WTC11 (cell line): Measurements from ENCODE around the gene ELFN2. TPM values are rescaled to one million over a fixed set of nuclear protein-coding genes. Genes with fewer than 3 reads are reported as not detected.

ENCODE experiments used
- ATAC-seq: fragments of 200-7000 bp; cut with Tn5 transposase; 2 replicates; pipeline ENCODE4 v1.10.0; 2021; ENCODE audit warnings: mild to moderate bottlenecking, moderate library complexity
- CTCF ChIA-PET: fragments of 300-600 bp; sonication (Branson Sonifier 250); formaldehyde crosslinking; loops from one replicate; lab custom pipeline; 2021; ENCODE audit warnings: antibody characterized with exemption; lab: Charles Lee
- POLR2A ChIA-PET: fragments of 350-600 bp; sonication (Branson Sonifier 250); formaldehyde crosslinking; loops from one replicate; lab custom pipeline; 2021; ENCODE audit warnings: antibody characterized with exemption; lab: Charles Lee
- DNase-seq: peaks from one replicate; pipeline ENCODE4 v3.0.0; 2021; ENCODE audit warnings: low spot score
- H3K27ac Mint-ChIP-seq: 2 replicates; pipeline ENCODE4 v1.8.0; 2021; ENCODE audit warnings: mixed read lengths
- H3K27me3 Mint-ChIP-seq: 2 replicates; pipeline ENCODE4 v1.8.0; 2021; ENCODE audit warnings: low read depth, mild to moderate bottlenecking, moderate library complexity, mixed read lengths
- H3K36me3 Mint-ChIP-seq: 2 replicates; pipeline ENCODE4 v1.8.0; 2021; ENCODE audit warnings: mixed read lengths
- H3K4me1 Mint-ChIP-seq: 2 replicates; pipeline ENCODE4 v1.8.0; 2022; ENCODE audit warnings: mixed read lengths
- H3K4me3 Mint-ChIP-seq: 2 replicates; pipeline ENCODE4 v1.8.0; 2021; ENCODE audit warnings: mild to moderate bottlenecking, moderate library complexity, mixed read lengths
- H3K9me3 Mint-ChIP-seq: 2 replicates; pipeline ENCODE4 v1.8.0; 2021; ENCODE audit warnings: mixed read lengths
- CBFB ChIP-seq: sonication (generic); formaldehyde crosslinking; IDR thresholded peaks from 2 replicates; pipeline ENCODE4 v1.8.1; 2022; ENCODE audit warnings: mild to moderate bottlenecking, low read depth, missing genetic modification reagents
- GTF2I ChIP-seq: fragments of 250-450 bp; sonication (Bioruptor Pico); conservative IDR thresholded peaks from 2 replicates; pipeline ENCODE4 v1.4.0; 2021; ENCODE audit warnings: mild to moderate bottlenecking
- KAT7 ChIP-seq: sonication (generic); formaldehyde crosslinking; IDR thresholded peaks from 2 replicates; pipeline ENCODE4 v1.8.1; 2023; ENCODE audit warnings: missing genetic modification reagents, mild to moderate bottlenecking, borderline replicate concordance
- NFE2L1 ChIP-seq: sonication (generic); formaldehyde crosslinking; IDR thresholded peaks from 2 replicates; pipeline ENCODE4 v1.8.1; 2023; ENCODE audit warnings: missing genetic modification reagents
- NFYB ChIP-seq: sonication (generic); formaldehyde crosslinking; conservative IDR thresholded peaks from 2 replicates; pipeline ENCODE4 v1.8.0; 2022; ENCODE audit warnings: low read depth, missing genetic modification reagents
- NR1H2 ChIP-seq: sonication (generic); formaldehyde crosslinking; IDR thresholded peaks from 2 replicates; pipeline ENCODE4 v1.9.0; 2021; ENCODE audit warnings: mild to moderate bottlenecking, moderate library complexity, missing genetic modification reagents
- PRRX2 ChIP-seq: fragments of 250-450 bp; sonication (Bioruptor Pico); IDR thresholded peaks from 2 replicates; pipeline ENCODE4 v1.8.0; 2021; ENCODE audit warnings: mild to moderate bottlenecking
- SMAD4 ChIP-seq: sonication (generic); formaldehyde crosslinking; IDR thresholded peaks from 2 replicates; pipeline ENCODE4 v1.8.0; 2022; ENCODE audit warnings: mild to moderate bottlenecking, missing genetic modification reagents
- SOX15 ChIP-seq: fragments of 250-450 bp; sonication (Bioruptor Pico); IDR thresholded peaks from 2 replicates; pipeline ENCODE4 v1.9.0; 2021; ENCODE audit warnings: mild to moderate bottlenecking
- ZNF121 ChIP-seq: sonication (generic); formaldehyde crosslinking; IDR thresholded peaks from 2 replicates; pipeline ENCODE4 v1.8.0; 2023; ENCODE audit warnings: missing genetic modification reagents
- ZNF138 ChIP-seq: sonication (generic); formaldehyde crosslinking; conservative IDR thresholded peaks from 2 replicates; pipeline ENCODE4 v1.8.1; 2022; ENCODE audit warnings: mild to moderate bottlenecking, moderate library complexity, missing genetic modification reagents
- ZNF232 ChIP-seq: sonication (generic); formaldehyde crosslinking; IDR thresholded peaks from 2 replicates; pipeline ENCODE4 v1.8.0; 2022; ENCODE audit warnings: mild to moderate bottlenecking, missing genetic modification reagents
- ZNF263 ChIP-seq: sonication (generic); formaldehyde crosslinking; IDR thresholded peaks from 2 replicates; pipeline ENCODE4 v1.8.1; 2022; ENCODE audit warnings: low read depth, mild to moderate bottlenecking, moderate library complexity, missing genetic modification reagents
- ZNF396 ChIP-seq: fragments of 250-450 bp; sonication (Bioruptor Pico); IDR thresholded peaks from 2 replicates; pipeline ENCODE4 v1.8.0; 2021; ENCODE audit warnings: mild to moderate bottlenecking, moderate library complexity, borderline replicate concordance
- ZNF423 ChIP-seq: fragments of 250-450 bp; sonication (Bioruptor Pico); IDR thresholded peaks from 2 replicates; pipeline ENCODE4 v2.1.2; 2022; ENCODE audit warnings: mild to moderate bottlenecking, moderate library complexity
- total RNA-seq: library from RNA; stranded (reverse); gene quantifications from 3 replicates; pipeline ENCODE4 v1.2.3, GENCODE V29; 2021
- TF ChIP-seq, protein P1 (sequence below): sonication (generic); formaldehyde crosslinking; IDR thresholded peaks from 2 replicates; pipeline ENCODE4 v1.8.1; 2023; ENCODE audit warnings: mild to moderate bottlenecking, missing genetic modification reagents, moderate library complexity
- TF ChIP-seq, protein P2 (sequence below): sonication (generic); formaldehyde crosslinking; IDR thresholded peaks from 2 replicates; pipeline ENCODE4 v1.8.0; 2022; ENCODE audit warnings: mild to moderate bottlenecking, missing genetic modification reagents
- TF ChIP-seq, protein P3 (sequence below): sonication (generic); formaldehyde crosslinking; conservative IDR thresholded peaks from 2 replicates; pipeline ENCODE4 v1.8.1; 2022; ENCODE audit warnings: mild to moderate bottlenecking, missing genetic modification reagents
- TF ChIP-seq, protein P4 (sequence below): fragments of 250-450 bp; sonication (Bioruptor Pico); IDR thresholded peaks from 2 replicates; pipeline ENCODE4 v1.9.0; 2021; ENCODE audit warnings: mild to moderate bottlenecking
- TF ChIP-seq, protein P5 (sequence below): sonication (generic); formaldehyde crosslinking; IDR thresholded peaks from 2 replicates; pipeline ENCODE4 v1.8.1; 2022; ENCODE audit warnings: mild to moderate bottlenecking, missing genetic modification reagents, moderate library complexity, borderline replicate concordance
- TF ChIP-seq, protein P6 (sequence below): sonication (generic); formaldehyde crosslinking; IDR thresholded peaks from 2 replicates; pipeline ENCODE4 v1.8.1; 2023; ENCODE audit warnings: mild to moderate bottlenecking, missing genetic modification reagents
- TF ChIP-seq, protein P7 (sequence below): fragments of 250-450 bp; sonication (Bioruptor Pico); IDR thresholded peaks from 2 replicates; pipeline ENCODE4 v2.1.2; 2022; ENCODE audit warnings: mild to moderate bottlenecking, moderate library complexity

The ELFN2 gene
- total RNA-seq, 1 experiment from 2014 or later: 0.87 TPM

DNA sequence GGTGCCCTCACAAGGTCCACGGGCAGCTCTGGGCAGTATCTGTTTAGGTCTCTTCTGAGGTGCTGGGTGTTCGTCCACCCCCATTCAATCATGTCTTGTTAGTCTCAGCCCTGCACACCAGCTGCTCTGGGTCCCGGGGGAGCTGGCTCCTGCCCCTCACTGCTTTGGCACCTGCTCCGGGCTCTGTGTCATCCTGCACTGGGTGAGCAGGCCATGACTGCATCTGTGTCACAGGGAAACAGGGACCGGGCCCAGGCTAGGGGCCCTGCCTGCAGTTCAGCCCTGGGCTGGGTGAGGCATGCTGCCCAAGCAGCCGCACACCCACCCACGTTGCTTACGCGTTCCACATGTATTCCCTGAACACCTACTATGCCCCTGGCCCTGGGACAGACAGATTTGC, 43.9 kb downstream of the ELFN2 start:
- TF ChIP-seq CBFB (CRISPR knock-in tag) (no peak), SMAD4 (CRISPR knock-in tag) (no peak), ZNF396 (no peak), ZNF232 (CRISPR knock-in tag) (no peak), SOX15 (CRISPR knock-in tag) (no peak), NR1H2 (CRISPR knock-in tag) (no peak)
- TF ChIP-seq, protein P1, sequence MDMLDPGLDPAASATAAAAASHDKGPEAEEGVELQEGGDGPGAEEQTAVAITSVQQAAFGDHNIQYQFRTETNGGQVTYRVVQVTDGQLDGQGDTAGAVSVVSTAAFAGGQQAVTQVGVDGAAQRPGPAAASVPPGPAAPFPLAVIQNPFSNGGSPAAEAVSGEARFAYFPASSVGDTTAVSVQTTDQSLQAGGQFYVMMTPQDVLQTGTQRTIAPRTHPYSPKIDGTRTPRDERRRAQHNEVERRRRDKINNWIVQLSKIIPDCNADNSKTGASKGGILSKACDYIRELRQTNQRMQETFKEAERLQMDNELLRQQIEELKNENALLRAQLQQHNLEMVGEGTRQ (CRISPR knock-in tag): no peak
- TF ChIP-seq, protein P2, sequence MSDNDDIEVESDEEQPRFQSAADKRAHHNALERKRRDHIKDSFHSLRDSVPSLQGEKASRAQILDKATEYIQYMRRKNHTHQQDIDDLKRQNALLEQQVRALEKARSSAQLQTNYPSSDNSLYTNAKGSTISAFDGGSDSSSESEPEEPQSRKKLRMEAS: no peak
- TF ChIP-seq, protein P3, sequence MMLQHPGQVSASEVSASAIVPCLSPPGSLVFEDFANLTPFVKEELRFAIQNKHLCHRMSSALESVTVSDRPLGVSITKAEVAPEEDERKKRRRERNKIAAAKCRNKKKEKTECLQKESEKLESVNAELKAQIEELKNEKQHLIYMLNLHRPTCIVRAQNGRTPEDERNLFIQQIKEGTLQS (CRISPR knock-in tag): no peak
- TF ChIP-seq, protein P4, sequence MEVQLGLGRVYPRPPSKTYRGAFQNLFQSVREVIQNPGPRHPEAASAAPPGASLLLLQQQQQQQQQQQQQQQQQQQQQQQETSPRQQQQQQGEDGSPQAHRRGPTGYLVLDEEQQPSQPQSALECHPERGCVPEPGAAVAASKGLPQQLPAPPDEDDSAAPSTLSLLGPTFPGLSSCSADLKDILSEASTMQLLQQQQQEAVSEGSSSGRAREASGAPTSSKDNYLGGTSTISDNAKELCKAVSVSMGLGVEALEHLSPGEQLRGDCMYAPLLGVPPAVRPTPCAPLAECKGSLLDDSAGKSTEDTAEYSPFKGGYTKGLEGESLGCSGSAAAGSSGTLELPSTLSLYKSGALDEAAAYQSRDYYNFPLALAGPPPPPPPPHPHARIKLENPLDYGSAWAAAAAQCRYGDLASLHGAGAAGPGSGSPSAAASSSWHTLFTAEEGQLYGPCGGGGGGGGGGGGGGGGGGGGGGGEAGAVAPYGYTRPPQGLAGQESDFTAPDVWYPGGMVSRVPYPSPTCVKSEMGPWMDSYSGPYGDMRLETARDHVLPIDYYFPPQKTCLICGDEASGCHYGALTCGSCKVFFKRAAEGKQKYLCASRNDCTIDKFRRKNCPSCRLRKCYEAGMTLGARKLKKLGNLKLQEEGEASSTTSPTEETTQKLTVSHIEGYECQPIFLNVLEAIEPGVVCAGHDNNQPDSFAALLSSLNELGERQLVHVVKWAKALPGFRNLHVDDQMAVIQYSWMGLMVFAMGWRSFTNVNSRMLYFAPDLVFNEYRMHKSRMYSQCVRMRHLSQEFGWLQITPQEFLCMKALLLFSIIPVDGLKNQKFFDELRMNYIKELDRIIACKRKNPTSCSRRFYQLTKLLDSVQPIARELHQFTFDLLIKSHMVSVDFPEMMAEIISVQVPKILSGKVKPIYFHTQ: no peak
- TF ChIP-seq, protein P5, sequence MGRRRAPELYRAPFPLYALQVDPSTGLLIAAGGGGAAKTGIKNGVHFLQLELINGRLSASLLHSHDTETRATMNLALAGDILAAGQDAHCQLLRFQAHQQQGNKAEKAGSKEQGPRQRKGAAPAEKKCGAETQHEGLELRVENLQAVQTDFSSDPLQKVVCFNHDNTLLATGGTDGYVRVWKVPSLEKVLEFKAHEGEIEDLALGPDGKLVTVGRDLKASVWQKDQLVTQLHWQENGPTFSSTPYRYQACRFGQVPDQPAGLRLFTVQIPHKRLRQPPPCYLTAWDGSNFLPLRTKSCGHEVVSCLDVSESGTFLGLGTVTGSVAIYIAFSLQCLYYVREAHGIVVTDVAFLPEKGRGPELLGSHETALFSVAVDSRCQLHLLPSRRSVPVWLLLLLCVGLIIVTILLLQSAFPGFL (CRISPR knock-in tag): no peak
- H3K4me3 Mint-ChIP-seq: no peak overlapping the region
- ATAC-seq (no peak), DNase-seq (no peak)
- H3K36me3 Mint-ChIP-seq: no peaks in the 10 kb centered on the region
- H3K4me1 Mint-ChIP-seq: peaks cover 8% of the 10 kb centered on the region
- POLR2A ChIA-PET: no interaction called here
- no peaks in the 10 kb centered on the region for H3K9me3 Mint-ChIP-seq
- CTCF ChIA-PET: no interaction called here
- H3K27ac Mint-ChIP-seq: no peak overlapping the region
- no peaks in the 10 kb centered on the region for H3K27me3 Mint-ChIP-seq

DNA sequence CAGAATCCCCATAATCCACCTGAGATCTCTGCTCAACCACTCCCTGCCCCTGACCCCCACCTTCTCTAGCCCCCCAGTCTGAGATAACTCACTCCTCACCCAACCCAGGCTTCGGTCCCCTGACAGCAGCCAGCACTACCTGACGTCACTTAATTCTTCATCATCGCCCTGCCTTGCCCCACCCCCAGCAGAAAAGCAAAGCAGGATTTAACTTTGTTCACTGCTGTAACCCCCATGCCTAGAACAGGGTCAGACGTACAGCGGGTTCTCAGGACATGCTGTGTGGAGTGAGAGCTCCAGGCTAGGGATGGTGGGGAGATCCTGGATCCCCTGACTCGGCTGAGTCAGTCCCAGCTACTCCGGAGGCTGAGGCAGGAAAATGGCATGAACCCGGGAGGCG, 45.8 kb downstream of the ELFN2 start:
- TF ChIP-seq, protein P6, sequence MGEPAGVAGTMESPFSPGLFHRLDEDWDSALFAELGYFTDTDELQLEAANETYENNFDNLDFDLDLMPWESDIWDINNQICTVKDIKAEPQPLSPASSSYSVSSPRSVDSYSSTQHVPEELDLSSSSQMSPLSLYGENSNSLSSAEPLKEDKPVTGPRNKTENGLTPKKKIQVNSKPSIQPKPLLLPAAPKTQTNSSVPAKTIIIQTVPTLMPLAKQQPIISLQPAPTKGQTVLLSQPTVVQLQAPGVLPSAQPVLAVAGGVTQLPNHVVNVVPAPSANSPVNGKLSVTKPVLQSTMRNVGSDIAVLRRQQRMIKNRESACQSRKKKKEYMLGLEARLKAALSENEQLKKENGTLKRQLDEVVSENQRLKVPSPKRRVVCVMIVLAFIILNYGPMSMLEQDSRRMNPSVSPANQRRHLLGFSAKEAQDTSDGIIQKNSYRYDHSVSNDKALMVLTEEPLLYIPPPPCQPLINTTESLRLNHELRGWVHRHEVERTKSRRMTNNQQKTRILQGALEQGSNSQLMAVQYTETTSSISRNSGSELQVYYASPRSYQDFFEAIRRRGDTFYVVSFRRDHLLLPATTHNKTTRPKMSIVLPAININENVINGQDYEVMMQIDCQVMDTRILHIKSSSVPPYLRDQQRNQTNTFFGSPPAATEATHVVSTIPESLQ (CRISPR knock-in tag): no peak
- no peak for TF ChIP-seq ZNF263 (CRISPR knock-in tag)
- no peak for TF ChIP-seq ZNF423
- TF ChIP-seq, protein P1 (CRISPR knock-in tag): no peak
- TF ChIP-seq, protein P2: no peak
- no peak for TF ChIP-seq GTF2I
- TF ChIP-seq, protein P5 (CRISPR knock-in tag): no peak
- no peak for TF ChIP-seq ZNF138 (CRISPR knock-in tag)
- TF ChIP-seq ZNF121: no peak
- no peak for TF ChIP-seq PRRX2 (CRISPR knock-in tag)
- TF ChIP-seq, protein P7, sequence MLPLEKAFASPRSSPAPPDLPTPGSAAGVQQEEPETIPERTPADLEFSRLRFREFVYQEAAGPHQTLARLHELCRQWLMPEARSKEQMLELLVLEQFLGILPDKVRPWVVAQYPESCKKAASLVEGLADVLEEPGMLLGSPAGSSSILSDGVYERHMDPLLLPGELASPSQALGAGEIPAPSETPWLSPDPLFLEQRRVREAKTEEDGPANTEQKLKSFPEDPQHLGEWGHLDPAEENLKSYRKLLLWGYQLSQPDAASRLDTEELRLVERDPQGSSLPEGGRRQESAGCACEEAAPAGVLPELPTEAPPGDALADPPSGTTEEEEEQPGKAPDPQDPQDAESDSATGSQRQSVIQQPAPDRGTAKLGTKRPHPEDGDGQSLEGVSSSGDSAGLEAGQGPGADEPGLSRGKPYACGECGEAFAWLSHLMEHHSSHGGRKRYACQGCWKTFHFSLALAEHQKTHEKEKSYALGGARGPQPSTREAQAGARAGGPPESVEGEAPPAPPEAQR (CRISPR knock-in tag): no peak
- no peak for TF ChIP-seq NFYB (CRISPR knock-in tag)
- TF ChIP-seq KAT7 (CRISPR knock-in tag): no peak
- TF ChIP-seq NFE2L1 (CRISPR knock-in tag): no peak
- H3K36me3 Mint-ChIP-seq: no peaks in the 10 kb centered on the region
- H3K4me3 Mint-ChIP-seq: no peak overlapping the region
- POLR2A ChIA-PET: no interaction called here
- no peaks in the 10 kb centered on the region for H3K27me3 Mint-ChIP-seq
- H3K9me3 Mint-ChIP-seq: no peaks in the 10 kb centered on the region
- no peaks in the 10 kb centered on the region for H3K4me1 Mint-ChIP-seq
- no peak overlapping the region for H3K27ac Mint-ChIP-seq
- DNase-seq (no peak), ATAC-seq (no peak)
- CTCF ChIA-PET: interaction anchor here (0.7 to 1.5 kb wide), 3 partner anchors 42 to 122 kb away, joined by 4 to 5 read pairs (median 4); no protein-coding TSS in a partner anchor
